K562 (cell line): ENCODE data around the gene GMPR. TPM values are rescaled to one million over a fixed set of nuclear protein-coding genes. Genes with fewer than 3 reads are reported as not detected.

Experiments
- CREB1 ChIP-seq, 2 experiments: sonication (generic) in 1 of 2; formaldehyde crosslinking in 1 of 2; IDR thresholded peaks; 2 replicates each; pipeline versions ENCODE4 v1.6.1 to v1.8.0; 2012 to 2022; ENCODE audit warnings: inconsistent platforms in 1 of 2, mild to moderate bottlenecking in 1 of 2, missing genetic modification reagents in 1 of 2, moderate library complexity in 1 of 2
- FOXA3 ChIP-seq, 2 experiments: fragments of 450-650 bp in 1 of 2; sonication (generic) in 1 of 2; formaldehyde crosslinking; IDR thresholded peaks in 1 of 2; conservative IDR thresholded peaks in 1 of 2; 2 replicates each; pipeline versions ENCODE4 v1.4.0 to v1.8.0; 2020 to 2022; ENCODE audit warnings: mild to moderate bottlenecking in 2 of 2, missing genetic modification reagents in 1 of 2
- HLTF ChIP-seq: fragments of 450-650 bp; IDR thresholded peaks from 2 replicates; pipeline ENCODE4 v1.6.1; 2016
- LCOR ChIP-seq: sonication (generic); formaldehyde crosslinking; IDR thresholded peaks from 2 replicates; pipeline ENCODE4 v1.8.0; 2022; ENCODE audit warnings: mild to moderate bottlenecking, missing genetic modification reagents
- NFIC ChIP-seq: fragments of 450-650 bp; IDR thresholded peaks from 2 replicates; pipeline ENCODE4 v1.6.1; 2017; ENCODE audit warnings: mild to moderate bottlenecking, inconsistent platforms
- POLR2AphosphoS2 ChIP-seq: IDR thresholded peaks from 2 replicates; pipeline ENCODE4 v1.6.1; 2012; ENCODE audit warnings: low read length, improper control_type of control experiment
- SOX6 ChIP-seq: fragments of 450-650 bp; IDR thresholded peaks from 2 replicates; pipeline ENCODE4 v1.6.1; 2014; ENCODE audit warnings: mild to moderate bottlenecking
- TAL1 ChIP-seq: fragments of 450-650 bp; IDR thresholded peaks from 2 replicates; pipeline ENCODE4 v1.6.1; 2016; ENCODE audit warnings: mild to moderate bottlenecking
- TRIM24 ChIP-seq, 2 experiments: fragments of 450-650 bp; IDR thresholded peaks; 2 replicates each; pipeline ENCODE4 v1.6.1; 2016
- polyA plus RNA-seq, 8 experiments: library from polyadenylated mRNA; depleted of rRNA in 4 of 8; stranded (reverse) in 5 of 8; unstranded in 3 of 8; fragments of >200 nt; fragmentation: Nextera tagmentation in 2 of 8; fragmentation: Illumina TruSeq in 1 of 8; extraction: Ambion mirVana in 2 of 8; extraction: Trizol in 1 of 8; gene quantifications; 2 replicates each; pipeline versions ENCODE4 v1.2.1 to v1.2.3, GENCODE V29; 2011 to 2014; ENCODE audit warnings: inconsistent platforms in 1 of 8, missing spikeins in 1 of 8
- total RNA-seq, 7 experiments: library from RNA; depleted of rRNA in 6 of 7; stranded (reverse); fragments of >200 nt in 6 of 7; fragmentation: Illumina TruSeq in 2 of 7; extraction: Trizol in 2 of 7; gene quantifications; 2 replicates each; pipeline versions ENCODE4 v1.2.1 to v1.2.3, GENCODE V29; 2011 to 2021; ENCODE audit warnings: low replicate concordance in 1 of 7
- TF ChIP-seq, protein P1 (sequence below): fragments of 450-650 bp; IDR thresholded peaks from 2 replicates; pipeline ENCODE4 v1.7.0; 2016; ENCODE audit warnings: borderline replicate concordance
- TF ChIP-seq, protein P2 (sequence below): sonication (generic); formaldehyde crosslinking; IDR thresholded peaks from 2 replicates; pipeline ENCODE4 v1.8.1; 2023; ENCODE audit warnings: missing genetic modification reagents, mild to moderate bottlenecking, borderline replicate concordance
- TF ChIP-seq, protein P3 (sequence below): sonication (generic); IDR thresholded peaks from 2 replicates; pipeline ENCODE4 v1.6.1; 2016
- TF ChIP-seq, protein P4 (sequence below), 2 experiments: IDR thresholded peaks in 1 of 2; conservative IDR thresholded peaks in 1 of 2; 2 replicates each; pipeline ENCODE4 v1.6.1; 2016; ENCODE audit warnings: low read depth in 2 of 2, mild to moderate bottlenecking in 1 of 2, missing compliant biosample characterization in 1 of 2, missing genetic modification characterization in 1 of 2, moderate library complexity in 1 of 2
- TF ChIP-seq, protein P5 (sequence below): fragments of 250-450 bp; sonication (Bioruptor Pico); IDR thresholded peaks from 2 replicates; pipeline ENCODE4 v1.8.0; 2021; ENCODE audit warnings: moderate library complexity, mild to moderate bottlenecking, inconsistent platforms

Gene GMPR
- total and polyA plus RNA-seq, 9 of the 15 experiments (the other 6 are each of a cell fraction or from before 2014, with no cell fraction given): 34.6 to 83.7 (median 49.8) TPM

DNA sequence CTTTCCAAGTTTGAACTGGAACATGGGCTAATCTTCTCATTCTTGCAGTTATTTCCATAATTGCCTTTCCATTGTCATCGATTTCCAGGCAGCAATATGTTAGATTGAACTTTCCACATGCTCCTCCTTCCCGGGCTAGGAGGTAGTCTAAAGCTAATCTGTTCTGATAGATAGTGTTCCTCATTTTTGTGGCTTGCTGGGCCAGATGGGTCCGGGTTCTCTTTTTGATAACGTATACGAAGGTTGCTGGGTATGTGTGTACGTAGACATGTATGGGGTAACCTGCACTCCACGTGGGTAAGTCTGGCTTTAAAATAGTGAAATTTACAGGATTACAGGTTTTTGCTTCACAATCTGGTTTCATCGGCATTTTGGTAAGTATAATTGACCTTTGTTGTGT lies 14.0 kb upstream of the GMPR start (continued):
- TF ChIP-seq, protein P1, sequence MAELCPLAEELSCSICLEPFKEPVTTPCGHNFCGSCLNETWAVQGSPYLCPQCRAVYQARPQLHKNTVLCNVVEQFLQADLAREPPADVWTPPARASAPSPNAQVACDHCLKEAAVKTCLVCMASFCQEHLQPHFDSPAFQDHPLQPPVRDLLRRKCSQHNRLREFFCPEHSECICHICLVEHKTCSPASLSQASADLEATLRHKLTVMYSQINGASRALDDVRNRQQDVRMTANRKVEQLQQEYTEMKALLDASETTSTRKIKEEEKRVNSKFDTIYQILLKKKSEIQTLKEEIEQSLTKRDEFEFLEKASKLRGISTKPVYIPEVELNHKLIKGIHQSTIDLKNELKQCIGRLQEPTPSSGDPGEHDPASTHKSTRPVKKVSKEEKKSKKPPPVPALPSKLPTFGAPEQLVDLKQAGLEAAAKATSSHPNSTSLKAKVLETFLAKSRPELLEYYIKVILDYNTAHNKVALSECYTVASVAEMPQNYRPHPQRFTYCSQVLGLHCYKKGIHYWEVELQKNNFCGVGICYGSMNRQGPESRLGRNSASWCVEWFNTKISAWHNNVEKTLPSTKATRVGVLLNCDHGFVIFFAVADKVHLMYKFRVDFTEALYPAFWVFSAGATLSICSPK: no peak
- TF ChIP-seq HLTF (no peak), LCOR (CRISPR knock-in tag) (peak; percentile 35; the same call in 1 of the 2 replicates), POLR2AphosphoS2 (no peak), CREB1 (IDR thresholded peaks at IDR 0.05) (peak; percentile 66; the same call in 1 of the 2 replicates), CREB1 (CRISPR knock-in tag; IDR thresholded peaks at IDR 0.05) (0 out of 2 replicates have a peak, but pooled peaks have one; percentile 13), TAL1 (peak; percentile 90), SOX6 (peak; percentile 90), NFIC (peak; percentile 71), TRIM24 (IDR thresholded peaks at IDR 0.05) (peak; percentile 80 to 88), FOXA3 (CRISPR knock-in tag; conservative IDR thresholded peaks at IDR 0.05 in 1 of 2, IDR thresholded peaks at IDR 0.05 in 1 of 2) (0 out of 4 replicates have a peak, but pooled peaks of 1 of the 2 experiments have one; percentile 3)
- TF ChIP-seq, protein P2, sequence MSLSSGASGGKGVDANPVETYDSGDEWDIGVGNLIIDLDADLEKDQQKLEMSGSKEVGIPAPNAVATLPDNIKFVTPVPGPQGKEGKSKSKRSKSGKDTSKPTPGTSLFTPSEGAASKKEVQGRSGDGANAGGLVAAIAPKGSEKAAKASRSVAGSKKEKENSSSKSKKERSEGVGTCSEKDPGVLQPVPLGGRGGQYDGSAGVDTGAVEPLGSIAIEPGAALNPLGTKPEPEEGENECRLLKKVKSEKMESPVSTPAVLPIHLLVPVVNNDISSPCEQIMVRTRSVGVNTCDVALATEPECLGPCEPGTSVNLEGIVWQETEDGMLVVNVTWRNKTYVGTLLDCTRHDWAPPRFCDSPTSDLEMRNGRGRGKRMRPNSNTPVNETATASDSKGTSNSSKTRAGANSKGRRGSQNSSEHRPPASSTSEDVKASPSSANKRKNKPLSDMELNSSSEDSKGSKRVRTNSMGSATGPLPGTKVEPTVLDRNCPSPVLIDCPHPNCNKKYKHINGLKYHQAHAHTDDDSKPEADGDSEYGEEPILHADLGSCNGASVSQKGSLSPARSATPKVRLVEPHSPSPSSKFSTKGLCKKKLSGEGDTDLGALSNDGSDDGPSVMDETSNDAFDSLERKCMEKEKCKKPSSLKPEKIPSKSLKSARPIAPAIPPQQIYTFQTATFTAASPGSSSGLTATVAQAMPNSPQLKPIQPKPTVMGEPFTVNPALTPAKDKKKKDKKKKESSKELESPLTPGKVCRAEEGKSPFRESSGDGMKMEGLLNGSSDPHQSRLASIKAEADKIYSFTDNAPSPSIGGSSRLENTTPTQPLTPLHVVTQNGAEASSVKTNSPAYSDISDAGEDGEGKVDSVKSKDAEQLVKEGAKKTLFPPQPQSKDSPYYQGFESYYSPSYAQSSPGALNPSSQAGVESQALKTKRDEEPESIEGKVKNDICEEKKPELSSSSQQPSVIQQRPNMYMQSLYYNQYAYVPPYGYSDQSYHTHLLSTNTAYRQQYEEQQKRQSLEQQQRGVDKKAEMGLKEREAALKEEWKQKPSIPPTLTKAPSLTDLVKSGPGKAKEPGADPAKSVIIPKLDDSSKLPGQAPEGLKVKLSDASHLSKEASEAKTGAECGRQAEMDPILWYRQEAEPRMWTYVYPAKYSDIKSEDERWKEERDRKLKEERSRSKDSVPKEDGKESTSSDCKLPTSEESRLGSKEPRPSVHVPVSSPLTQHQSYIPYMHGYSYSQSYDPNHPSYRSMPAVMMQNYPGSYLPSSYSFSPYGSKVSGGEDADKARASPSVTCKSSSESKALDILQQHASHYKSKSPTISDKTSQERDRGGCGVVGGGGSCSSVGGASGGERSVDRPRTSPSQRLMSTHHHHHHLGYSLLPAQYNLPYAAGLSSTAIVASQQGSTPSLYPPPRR (CRISPR knock-in tag): no peak
- TF ChIP-seq, protein P3, sequence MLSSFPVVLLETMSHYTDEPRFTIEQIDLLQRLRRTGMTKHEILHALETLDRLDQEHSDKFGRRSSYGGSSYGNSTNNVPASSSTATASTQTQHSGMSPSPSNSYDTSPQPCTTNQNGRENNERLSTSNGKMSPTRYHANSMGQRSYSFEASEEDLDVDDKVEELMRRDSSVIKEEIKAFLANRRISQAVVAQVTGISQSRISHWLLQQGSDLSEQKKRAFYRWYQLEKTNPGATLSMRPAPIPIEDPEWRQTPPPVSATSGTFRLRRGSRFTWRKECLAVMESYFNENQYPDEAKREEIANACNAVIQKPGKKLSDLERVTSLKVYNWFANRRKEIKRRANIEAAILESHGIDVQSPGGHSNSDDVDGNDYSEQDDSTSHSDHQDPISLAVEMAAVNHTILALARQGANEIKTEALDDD: peak; percentile 88
- TF ChIP-seq, protein P4, sequence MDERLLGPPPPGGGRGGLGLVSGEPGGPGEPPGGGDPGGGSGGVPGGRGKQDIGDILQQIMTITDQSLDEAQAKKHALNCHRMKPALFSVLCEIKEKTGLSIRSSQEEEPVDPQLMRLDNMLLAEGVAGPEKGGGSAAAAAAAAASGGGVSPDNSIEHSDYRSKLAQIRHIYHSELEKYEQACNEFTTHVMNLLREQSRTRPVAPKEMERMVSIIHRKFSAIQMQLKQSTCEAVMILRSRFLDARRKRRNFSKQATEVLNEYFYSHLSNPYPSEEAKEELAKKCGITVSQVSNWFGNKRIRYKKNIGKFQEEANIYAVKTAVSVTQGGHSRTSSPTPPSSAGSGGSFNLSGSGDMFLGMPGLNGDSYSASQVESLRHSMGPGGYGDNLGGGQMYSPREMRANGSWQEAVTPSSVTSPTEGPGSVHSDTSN (CRISPR knock-in tag; IDR thresholded peaks at IDR 0.05; ENCODE audit: low read depth): no peak
- TF ChIP-seq, protein P4 (tag; conservative IDR thresholded peaks at IDR 0.05; ENCODE audit: low read depth): peak; percentile 39
- TF ChIP-seq, protein P5, sequence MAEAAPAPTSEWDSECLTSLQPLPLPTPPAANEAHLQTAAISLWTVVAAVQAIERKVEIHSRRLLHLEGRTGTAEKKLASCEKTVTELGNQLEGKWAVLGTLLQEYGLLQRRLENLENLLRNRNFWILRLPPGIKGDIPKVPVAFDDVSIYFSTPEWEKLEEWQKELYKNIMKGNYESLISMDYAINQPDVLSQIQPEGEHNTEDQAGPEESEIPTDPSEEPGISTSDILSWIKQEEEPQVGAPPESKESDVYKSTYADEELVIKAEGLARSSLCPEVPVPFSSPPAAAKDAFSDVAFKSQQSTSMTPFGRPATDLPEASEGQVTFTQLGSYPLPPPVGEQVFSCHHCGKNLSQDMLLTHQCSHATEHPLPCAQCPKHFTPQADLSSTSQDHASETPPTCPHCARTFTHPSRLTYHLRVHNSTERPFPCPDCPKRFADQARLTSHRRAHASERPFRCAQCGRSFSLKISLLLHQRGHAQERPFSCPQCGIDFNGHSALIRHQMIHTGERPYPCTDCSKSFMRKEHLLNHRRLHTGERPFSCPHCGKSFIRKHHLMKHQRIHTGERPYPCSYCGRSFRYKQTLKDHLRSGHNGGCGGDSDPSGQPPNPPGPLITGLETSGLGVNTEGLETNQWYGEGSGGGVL: no peak
